ENCODE data around the gene CEP57L1. TPM values are rescaled to one million over a fixed set of nuclear protein-coding genes. Genes with fewer than 3 reads are reported as not detected.

The CEP57L1 gene
- total RNA-seq, 3 donors from 2014 or later, result 12.0 to 15.9 (median 14.1) TPM

DNA sequence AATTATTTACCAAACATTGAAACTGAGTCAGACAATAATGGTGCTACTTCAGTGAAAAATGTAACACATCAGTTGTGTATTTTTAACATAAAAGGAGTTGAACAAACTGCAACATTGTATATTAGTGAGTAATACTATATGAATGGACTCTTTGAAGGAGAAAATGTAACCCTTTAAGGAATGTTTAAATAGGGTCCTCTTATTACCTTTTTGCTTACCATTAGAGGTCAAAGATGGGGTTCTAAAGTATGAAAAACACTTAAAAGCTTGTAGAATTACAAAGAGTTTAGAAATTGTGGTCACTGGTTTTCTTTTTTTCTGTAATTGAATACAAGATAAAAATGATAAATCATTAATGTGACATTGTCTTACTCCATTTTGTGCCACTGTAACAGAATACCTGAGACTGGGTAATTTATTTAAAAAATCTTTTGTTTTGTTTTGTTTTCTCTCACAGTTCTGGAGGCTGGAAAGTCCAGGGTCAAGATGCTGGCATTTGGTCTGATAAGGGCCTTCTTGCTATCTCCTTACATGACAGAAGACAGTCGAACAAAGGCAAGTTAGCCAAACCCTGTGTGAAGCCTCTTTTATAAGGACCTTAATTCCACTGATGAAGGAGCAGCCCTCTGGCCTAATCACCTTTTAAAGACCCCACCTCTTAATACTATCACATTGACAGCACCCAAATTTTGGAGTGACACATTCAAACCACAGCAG is 43.8 kb upstream of the CEP57L1 start:
- no peaks in the 10 kb centered on the region for H3K36me3 ChIP-seq (ENCODE audit: low read depth)
- TF ChIP-seq CTCF (IDR thresholded peaks at IDR 0.05), result no peak
- no peak for ATAC-seq
- no peak for DNase-seq
- no peaks in the 10 kb centered on the region for H3K9me3 ChIP-seq
- no peak overlapping the region for H3K4me3 ChIP-seq
- intact Hi-C loops (cut with DNase I, micrococcal nuclease), result no loop called here
- no peaks in the 10 kb centered on the region for H3K4me1 ChIP-seq (ENCODE audit: low read depth)

- H3K4me3 ChIP-seq, result no peak overlapping the region
- H3K36me3 ChIP-seq (ENCODE audit: low read depth), result no peaks in the 10 kb centered on the region
- no peaks in the 10 kb centered on the region for H3K9me3 ChIP-seq
- no peak for DNase-seq
- no peak for ATAC-seq
- no peak for TF ChIP-seq CTCF (IDR thresholded peaks at IDR 0.05)
- intact Hi-C loops (cut with DNase I, micrococcal nuclease), result no loop called here
- H3K4me1 ChIP-seq (ENCODE audit: low read depth), result no peaks in the 10 kb centered on the region
Observed at GRCh38 chr6:109052018-109052651, 43.2 kb upstream of the CEP57L1 start.

DNA sequence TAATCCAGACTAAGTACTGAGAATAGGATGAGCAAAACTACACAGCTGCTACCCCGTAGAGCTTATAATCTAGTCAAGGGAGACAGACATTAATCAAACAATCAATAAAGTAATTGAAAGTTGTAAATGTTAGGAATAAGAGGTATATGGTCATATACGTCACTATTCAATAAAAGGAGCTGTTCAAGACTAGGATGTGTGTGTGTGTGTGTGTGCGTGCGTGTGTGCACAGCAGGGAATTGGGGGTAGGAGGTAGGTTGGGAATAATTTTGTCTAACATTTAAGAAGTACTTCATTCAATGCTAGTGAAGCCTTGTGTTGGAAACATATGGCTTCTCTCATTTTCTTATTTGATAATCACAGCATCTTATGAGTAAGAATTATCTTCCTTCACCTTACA is 42.5 kb upstream of the CEP57L1 start:
- H3K4me1 ChIP-seq (ENCODE audit: low read depth), result no peaks in the 10 kb centered on the region
- DNase-seq (no peak), ATAC-seq (no peak)
- no peaks in the 10 kb centered on the region for H3K9me3 ChIP-seq
- intact Hi-C loops (cut with DNase I, micrococcal nuclease), result no loop called here
- no peaks in the 10 kb centered on the region for H3K36me3 ChIP-seq (ENCODE audit: low read depth)
- no peak for TF ChIP-seq CTCF (IDR thresholded peaks at IDR 0.05)
- no peak overlapping the region for H3K4me3 ChIP-seq

DNA sequence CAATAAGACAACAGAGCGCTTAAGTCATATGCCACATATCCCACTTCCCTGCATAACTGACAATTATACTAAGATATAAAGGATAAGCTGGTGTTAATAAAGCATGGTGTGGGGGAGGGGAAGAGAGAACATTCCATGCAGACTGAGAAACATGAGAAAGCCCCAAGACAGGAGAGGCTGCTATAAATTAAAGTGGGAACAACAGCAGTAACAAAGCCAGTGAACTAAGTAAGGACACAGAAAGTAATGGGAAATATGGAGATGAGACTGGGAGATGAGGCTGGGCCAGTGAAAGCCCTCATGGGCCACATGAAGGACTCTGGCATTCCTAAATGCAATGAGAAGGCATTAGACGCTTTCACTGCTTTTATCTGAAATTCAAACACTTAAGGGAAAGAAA is 42.0 kb upstream of the CEP57L1 start:
- DNase-seq, result no peak
- H3K4me3 ChIP-seq, result no peak overlapping the region
- H3K4me1 ChIP-seq (ENCODE audit: low read depth), result no peaks in the 10 kb centered on the region
- TF ChIP-seq CTCF (IDR thresholded peaks at IDR 0.05), result no peak
- no peaks in the 10 kb centered on the region for H3K36me3 ChIP-seq (ENCODE audit: low read depth)
- intact Hi-C loops (cut with DNase I, micrococcal nuclease), result no loop called here
- ATAC-seq, result no peak
- H3K9me3 ChIP-seq, result no peaks in the 10 kb centered on the region

GRCh38 chr6:109055771-109056235 is 39.5 kb upstream of the CEP57L1 start:
- H3K4me1 ChIP-seq (ENCODE audit: low read depth), result peaks cover 8% of the 10 kb centered on the region
- ATAC-seq (no peak), DNase-seq (no peak)
- intact Hi-C loops (cut with DNase I, micrococcal nuclease), result no loop called here
- no peak for TF ChIP-seq CTCF (IDR thresholded peaks at IDR 0.05)
- H3K4me3 ChIP-seq, result no peak overlapping the region
- no peaks in the 10 kb centered on the region for H3K36me3 ChIP-seq (ENCODE audit: low read depth)
- no peaks in the 10 kb centered on the region for H3K9me3 ChIP-seq
